ENCODE measurements around the gene MMP28.

GRCh38 chr17:35728551-35728950 lies 66.9 kb downstream of the MMP28 start:
- TF ChIP-seq CTCF (conservative IDR thresholded peaks at IDR 0.05; ENCODE audit: low read depth, low read length) = no peak
- no peak for TF ChIP-seq EZH2 (IDR thresholded peaks at IDR 0.05; ENCODE audit: low read length, unreplicated experiment)
- no peak for TF ChIP-seq EZH2phosphoT487 (IDR thresholded peaks at IDR 0.05; ENCODE audit: borderline replicate concordance, low read length)

Data from PC-3 (cell line).